Measurements from ENCODE around the gene LPCAT3. TPM values are rescaled to one million over a fixed set of nuclear protein-coding genes. Genes with fewer than 3 reads are reported as not detected.
"Not testable (repeated sequence)": the region's sequence is repeated elsewhere in the genome, so short reads cannot be mapped to it uniquely, and the experiment has no call there.

LPCAT3 gene
- polyA plus RNA-seq, 1 donor: 80.7 TPM

GRCh38 chr12:7039403-7039802 is 21.1 kb upstream of the LPCAT3 start:
- no peak for DNase-seq

DNA sequence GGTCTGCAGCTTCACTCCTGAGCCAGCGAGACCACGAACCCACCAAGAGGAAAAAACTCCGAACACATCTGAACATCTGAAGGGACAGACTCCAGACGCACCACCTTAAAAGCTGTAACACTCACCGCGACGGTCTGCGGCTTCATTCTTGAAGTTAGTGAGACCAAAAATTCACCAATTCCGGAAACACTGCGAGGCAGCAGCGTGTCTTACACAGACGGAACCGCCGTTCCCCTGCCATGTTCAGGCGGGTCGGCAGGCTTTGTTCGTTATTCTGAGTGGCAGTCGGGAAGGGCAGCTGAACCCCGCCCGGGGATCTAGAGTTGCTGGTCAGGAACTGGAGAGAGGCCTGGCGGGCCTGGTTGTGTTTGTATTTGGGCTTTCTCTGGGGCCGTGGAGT is 20.3 kb upstream of the LPCAT3 start:
- DNase-seq: no peak

GRCh38 chr12:7037411-7037810 is 19.1 kb upstream of the LPCAT3 start:
- not testable (repeated sequence) for DNase-seq

DNA sequence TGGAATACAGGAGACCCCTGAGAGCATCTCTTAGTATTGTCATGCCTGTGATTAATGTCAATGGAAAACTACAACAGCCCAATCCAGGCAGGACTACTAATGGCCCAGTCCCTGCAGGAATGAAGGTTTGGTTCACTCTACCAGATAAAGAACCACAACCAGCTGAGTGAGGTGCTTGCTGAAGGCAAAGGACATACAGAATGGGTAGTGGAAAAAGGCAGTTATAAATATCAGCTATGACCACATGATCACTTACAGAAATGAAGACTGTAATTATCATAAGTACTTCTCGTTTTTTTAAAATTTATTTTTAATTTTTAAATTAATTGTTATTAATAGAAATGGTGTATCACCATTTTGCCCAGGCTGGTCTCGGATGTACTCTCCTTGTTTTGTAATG is 17.2 kb upstream of the LPCAT3 start:
- DNase-seq: no peak

- no peak for DNase-seq
Observed at GRCh38 chr12:7034464-7034863, 16.2 kb upstream of the LPCAT3 start.

DNA sequence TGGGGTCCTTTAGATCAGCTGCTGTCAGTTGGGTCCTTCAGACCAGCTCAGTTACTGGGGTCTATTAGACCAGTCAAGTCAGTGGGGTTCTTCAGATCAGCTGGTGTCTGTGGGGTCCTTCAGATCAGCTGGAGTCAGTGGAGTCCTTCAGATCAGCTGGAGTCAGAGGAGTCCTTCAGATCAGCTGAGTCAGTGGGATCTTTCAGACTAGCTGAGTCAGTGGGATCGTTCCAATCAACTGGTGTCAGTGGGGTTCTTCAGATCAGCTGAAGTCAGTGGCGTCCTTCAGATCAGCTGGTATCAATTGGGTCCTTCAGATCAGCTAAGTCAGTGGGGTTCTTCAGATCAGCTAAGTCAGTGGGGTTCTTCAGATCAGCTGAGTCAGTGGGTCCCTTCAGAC is 14.7 kb upstream of the LPCAT3 start:
- DNase-seq: no peak

GRCh38 chr12:7031306-7031705 is 13.0 kb upstream of the LPCAT3 start:
- DNase-seq: no peak

DNA sequence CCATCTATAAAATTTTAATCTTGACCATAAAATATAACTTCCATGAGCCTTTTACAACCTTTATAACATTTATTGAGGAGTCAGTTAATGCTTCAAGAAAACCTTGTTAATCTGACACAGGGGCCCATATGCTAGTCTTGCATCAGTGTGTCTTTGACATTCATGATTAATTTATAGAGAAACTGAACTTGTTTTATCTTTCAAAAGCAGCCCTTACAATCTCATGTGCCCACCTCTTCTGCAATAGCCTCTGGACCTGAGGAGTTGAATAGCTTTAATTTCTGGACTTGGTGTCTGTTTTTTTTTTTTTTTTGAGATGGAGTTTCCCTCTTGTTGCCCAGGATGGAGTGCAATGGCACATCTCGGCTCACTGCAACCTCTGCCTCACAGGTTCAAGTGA is 8.6 kb upstream of the LPCAT3 start:
- no peak for DNase-seq

- DNase-seq: no peak
Observed at GRCh38 chr12:7023114-7023513, 4.8 kb upstream of the LPCAT3 start.

DNA sequence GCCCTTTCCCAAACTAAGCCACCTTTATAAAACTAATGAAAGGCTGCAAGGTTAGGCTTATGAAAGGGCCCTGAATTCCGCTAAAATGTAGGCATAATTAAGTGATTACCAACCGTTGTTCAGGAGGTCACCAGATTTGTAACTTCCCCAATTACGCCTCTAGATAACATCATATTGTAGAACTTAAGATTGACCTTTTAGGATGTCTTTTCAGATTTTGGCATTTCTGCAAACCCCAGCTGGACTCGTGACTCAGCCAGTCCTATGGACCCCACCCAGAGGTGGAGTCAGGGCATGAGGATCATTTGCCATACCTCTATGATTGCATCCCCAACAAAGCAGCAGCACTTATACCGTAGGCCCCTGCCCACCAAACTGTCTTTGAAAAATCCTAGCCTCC is 3.7 kb upstream of the LPCAT3 start:
- no peak for DNase-seq

GRCh38 chr12:7019043-7019569 is 830 bp upstream of the LPCAT3 start:
- DNase-seq: no peak

- no peak for DNase-seq
Observed at GRCh38 chr12:7017870-7018349, 366 bp downstream of the LPCAT3 start.

DNA sequence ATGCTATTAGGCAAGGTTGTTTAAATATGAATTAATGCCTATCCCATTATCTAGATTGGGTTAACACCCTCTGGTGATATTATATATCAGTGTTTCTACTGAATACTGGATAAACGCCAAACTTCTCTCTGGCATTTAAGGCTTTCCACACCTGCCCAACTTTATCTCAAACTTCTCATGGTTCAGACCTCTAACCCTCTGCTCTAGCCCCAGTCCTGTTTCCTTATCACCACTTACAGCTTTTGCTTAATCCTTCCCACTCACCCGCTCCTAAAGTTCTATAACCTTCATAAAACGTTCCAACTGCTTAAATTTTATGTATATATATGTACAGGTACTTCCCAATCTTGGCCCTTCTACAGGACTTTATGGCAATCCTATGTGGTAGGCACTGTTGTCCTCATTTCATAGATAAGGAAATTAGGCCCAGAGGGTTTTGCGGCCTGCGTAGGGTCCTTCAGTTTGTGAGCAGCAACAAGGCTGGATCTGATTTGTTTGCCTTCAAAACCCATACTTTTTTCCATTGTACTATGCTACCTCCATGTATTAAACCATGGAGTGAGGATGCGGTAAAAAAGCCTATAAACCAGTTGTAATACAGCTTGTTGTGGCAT is 1.2 kb downstream of the LPCAT3 start:
- no peak for DNase-seq

DNA sequence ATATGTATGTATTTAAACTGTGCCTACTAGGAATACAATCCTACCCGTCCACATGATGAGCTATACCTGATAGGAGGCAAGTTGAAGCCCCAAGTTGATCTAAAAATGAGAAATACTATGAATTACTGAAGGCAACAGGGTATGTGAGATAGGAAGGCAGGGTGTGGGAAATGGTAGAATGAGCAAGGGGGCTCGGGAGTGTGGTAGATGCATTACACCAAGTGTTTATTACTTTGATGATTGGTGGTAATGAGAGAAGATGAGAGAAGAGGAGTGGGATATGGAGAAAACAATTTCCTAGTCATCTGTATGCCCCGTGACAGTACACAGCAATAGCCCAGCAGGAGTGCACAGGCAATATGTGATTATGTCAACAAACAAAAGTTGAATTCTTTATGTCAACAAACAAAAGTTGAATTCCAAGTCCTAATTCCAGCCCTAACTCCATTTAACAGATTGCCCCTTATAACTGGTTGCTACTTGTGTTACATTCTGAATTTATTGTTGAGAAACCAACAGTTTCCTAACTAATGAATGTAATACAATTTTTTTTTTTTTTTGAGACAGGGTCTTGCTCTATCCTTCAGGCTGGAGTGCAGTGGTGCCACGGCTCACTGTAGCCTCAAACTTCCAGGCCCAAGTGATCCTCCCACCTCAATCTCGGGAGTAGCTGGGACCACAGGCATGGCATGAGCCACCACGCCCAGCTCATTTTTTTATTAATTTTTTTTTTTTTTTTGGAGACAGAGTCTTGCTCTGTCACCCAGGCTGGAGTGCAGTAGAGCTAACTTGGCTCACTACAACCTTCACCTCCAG is 2.5 kb downstream of the LPCAT3 start:
- no peak for DNase-seq

DNA sequence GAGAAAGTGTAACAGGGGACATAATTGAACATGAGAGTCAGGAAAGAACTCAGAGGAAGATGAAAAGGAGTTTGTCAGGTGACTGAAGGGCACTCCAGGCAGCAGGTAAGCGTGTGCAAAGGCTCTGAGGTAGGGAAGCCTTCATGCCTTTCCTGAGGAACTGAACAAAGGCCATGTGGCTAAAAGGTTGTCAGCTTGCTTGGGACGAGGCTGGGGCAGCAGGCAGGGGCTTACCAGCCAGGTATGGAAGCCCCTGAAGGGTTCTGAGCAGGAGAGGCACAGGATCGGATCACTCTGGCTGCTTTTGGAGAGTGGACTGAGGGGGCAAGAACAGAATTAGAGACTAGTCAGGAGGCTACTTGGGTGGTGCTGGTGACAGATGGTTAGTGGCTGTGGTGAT is 5.2 kb downstream of the LPCAT3 start:
- no peak for DNase-seq

- DNase-seq: no peak
Observed at GRCh38 chr12:7012024-7012607, 6.2 kb downstream of the LPCAT3 start.

DNA sequence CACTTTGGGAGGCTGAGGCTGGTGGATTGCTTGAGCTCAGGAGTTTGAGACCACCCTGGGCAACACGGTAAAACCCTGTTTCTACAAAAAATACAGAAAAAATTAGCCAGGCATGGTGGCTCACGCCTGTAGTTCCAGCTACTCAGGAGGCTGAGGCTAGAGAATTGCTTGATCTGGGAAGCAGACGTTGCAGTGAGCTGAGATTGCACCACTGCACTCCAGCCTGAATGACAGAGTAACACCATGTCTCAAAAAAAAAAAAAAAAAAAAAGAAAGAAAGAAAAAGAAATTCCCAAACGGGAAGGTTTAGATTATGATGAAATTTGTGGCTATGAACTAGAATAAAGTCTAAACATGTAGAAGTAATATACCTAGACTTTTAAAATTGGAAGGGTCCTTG is 6.9 kb downstream of the LPCAT3 start:
- not testable (repeated sequence) for DNase-seq

DNA sequence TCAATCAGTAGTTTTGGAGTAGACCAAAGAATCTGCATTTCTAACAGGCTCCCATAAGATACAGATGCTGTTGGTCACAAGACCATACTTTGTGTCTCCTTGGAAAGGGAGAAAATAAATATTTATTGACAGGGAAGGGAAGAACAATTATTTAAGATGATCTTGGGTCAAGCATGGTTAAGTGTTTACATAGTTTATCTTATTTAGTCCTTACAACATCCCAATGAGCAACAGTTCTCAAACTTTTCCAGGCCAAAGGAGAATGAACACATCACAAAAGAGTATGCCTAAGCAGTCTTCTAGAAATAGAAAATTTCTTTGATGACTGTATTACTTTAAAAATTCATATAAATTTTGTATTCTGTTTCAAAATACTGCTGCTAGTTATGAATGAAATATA is 8.8 kb downstream of the LPCAT3 start:
- no peak for DNase-seq

DNA sequence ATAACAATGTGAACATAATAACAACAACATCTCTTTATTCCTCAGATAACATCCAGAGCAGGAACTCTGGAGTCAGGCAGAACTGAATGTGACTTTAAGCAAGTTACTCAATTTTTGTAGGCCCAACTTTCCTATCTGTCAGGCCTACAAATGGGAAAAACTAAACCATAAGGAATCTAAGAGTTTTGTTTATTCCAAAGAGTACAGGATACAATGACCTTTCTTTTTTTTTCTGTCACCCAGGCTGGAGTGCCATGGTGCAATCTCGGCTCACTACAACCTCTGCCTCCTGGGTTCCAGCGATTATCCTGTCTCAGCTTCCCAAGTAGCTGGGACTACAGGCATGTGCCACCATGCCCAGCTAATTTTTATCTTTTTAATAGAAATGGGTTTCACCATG is 9.4 kb downstream of the LPCAT3 start:
- DNase-seq: no peak

DNA sequence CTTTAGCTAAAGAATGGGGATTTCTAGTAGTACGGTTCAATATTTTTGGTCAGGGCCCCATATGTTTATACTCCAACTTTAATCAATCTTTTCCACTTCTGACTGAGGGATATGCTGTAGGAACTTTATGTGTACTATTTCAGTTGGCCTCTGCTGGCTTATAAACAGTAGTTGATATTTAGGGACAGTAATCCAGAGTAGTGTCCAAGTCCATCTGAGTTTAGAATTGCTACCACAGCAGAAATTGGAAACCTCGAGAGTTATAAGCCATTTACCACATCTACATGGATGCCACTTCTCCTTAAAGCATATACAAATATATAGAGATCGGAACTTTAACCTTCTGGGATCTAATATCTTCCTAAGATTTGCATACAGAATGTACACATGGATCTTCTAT is 11.6 kb downstream of the LPCAT3 start:
- no peak for DNase-seq

GRCh38 chr12:7005311-7005710 is 13.0 kb downstream of the LPCAT3 start:
- DNase-seq: no peak

- no peak for DNase-seq
Observed at GRCh38 chr12:7004840-7005239, 13.4 kb downstream of the LPCAT3 start.

GRCh38 chr12:7004287-7004803 is 13.9 kb downstream of the LPCAT3 start:
- DNase-seq: no peak

All from left kidney (tissue), 2 donors.